ENCODE results near the gene FASTK.

DNA sequence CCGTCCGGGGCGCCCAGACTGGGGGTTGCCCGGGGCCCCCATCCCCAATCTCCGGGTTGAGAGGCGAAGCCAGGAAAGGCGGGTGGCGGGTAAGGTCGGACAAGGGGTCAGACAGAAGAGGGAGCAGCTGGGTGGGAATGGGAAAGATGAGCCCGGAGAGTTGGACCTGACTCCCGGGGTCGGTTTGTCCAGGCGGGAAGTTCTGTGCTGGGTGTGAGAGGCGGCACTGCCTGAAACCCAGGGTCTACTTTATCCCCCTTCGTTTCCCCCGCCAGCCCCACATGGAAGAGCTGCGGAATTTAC lies 20.5 kb downstream of the FASTK start:
- TF ChIP-seq, protein P1, sequence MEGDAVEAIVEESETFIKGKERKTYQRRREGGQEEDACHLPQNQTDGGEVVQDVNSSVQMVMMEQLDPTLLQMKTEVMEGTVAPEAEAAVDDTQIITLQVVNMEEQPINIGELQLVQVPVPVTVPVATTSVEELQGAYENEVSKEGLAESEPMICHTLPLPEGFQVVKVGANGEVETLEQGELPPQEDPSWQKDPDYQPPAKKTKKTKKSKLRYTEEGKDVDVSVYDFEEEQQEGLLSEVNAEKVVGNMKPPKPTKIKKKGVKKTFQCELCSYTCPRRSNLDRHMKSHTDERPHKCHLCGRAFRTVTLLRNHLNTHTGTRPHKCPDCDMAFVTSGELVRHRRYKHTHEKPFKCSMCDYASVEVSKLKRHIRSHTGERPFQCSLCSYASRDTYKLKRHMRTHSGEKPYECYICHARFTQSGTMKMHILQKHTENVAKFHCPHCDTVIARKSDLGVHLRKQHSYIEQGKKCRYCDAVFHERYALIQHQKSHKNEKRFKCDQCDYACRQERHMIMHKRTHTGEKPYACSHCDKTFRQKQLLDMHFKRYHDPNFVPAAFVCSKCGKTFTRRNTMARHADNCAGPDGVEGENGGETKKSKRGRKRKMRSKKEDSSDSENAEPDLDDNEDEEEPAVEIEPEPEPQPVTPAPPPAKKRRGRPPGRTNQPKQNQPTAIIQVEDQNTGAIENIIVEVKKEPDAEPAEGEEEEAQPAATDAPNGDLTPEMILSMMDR (conservative IDR thresholded peaks at IDR 0.05; ENCODE audit: low read length) = no peak
- TF ChIP-seq EZH2phosphoT487 (IDR thresholded peaks at IDR 0.05; ENCODE audit: borderline replicate concordance) = no peak

All from Loucy (cell line).